H1 (cell line): ENCODE data around the gene DDX41. TPM values are rescaled to one million over a fixed set of nuclear protein-coding genes. Genes with fewer than 3 reads are reported as not detected.

Experiments used
- MAFK ChIP-seq: IDR thresholded peaks from 2 replicates; pipeline ENCODE4 v1.6.1; 2012; ENCODE audit warnings: low read depth, mild to moderate bottlenecking, improper control_type of control experiment, low read length
- SIX5 ChIP-seq: IDR thresholded peaks from 2 replicates; pipeline ENCODE4 v1.6.1; 2011; ENCODE audit warnings: mild to moderate bottlenecking, low read depth, low read length
- SRF ChIP-seq: IDR thresholded peaks from 2 replicates; pipeline ENCODE4 v1.6.1; 2011; ENCODE audit warnings: mild to moderate bottlenecking, low read depth, low read length, moderate library complexity
- TBP ChIP-seq: IDR thresholded peaks from 2 replicates; pipeline ENCODE4 v1.6.1; 2011; ENCODE audit warnings: low read depth, low read length, improper control_type of control experiment
- polyA plus RNA-seq, 7 experiments: library from polyadenylated mRNA; depleted of rRNA in 3 of 7; stranded (reverse) in 5 of 7; unstranded in 2 of 7; fragments of >200 nt in 5 of 7; fragments of 200-250 nt in 2 of 7; gene quantifications; 1 replicate in 5 of 7; 2 replicates in 1 of 7; 4 replicates in 1 of 7; pipeline versions ENCODE4 v1.2.1 to v1.2.3, GENCODE V29; 2011 to 2013; ENCODE audit warnings: missing spikeins in 2 of 7, mixed read lengths in 2 of 7
- total RNA-seq: library from RNA; stranded (reverse); fragmentation: NEBNext Ultra II Directional; extraction: Animal tissue kit (Norgen Biotek cat#: 25700); gene quantifications from 2 replicates; pipeline ENCODE4 v1.2.1, GENCODE V29; 2021

The DDX41 gene
- total and polyA plus RNA-seq, 2 of the 8 experiments (the other 6 are each of a cell fraction or from before 2014, with no cell fraction given): 102 to 135 TPM

DNA sequence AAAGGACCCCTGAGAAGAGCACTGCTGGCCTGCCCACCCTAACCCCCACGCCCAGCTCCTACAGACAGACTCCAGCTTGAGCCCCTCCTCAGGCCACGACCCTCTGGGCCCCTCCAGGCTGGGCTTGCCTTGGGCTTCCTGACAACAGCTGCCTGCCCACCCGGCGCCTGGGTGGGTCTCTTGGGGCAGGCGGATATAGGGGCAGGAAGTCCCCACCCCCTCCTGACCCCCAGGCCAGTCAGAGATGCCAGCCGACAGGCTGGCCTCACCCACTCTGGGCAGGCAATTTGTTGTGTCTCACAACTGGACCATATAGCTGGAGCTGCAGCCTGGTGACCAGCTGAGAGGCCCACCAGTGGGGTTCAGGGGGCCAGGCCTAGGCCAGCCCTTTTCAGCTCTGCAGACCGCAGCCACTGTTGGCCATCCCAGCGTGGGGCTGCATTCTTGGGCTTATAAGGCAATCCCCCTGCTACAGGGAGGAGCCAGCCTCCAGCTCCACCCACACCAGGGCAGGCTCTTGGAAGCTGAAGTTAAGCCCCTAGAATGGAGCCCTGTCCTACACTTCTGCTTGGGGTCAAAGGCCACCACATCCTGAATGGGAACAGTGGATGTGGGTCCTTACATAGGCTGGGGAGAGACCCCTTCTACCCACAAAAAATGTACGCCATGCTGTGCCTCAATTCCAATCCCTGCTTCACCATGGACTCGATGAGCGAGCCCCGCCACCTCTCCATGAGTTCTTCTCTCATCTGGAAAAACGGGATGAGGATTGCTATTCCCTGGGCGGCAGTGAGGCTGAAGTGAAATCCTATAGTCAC, 21.3 kb downstream of the DDX41 start (continued):
- TF ChIP-seq TBP (peak; percentile 79), SRF (peak; percentile 96), MAFK (no peak), SIX5 (no peak)
